Measurements from ENCODE around the gene RPS26.
"Not testable (repeated sequence)": the region's sequence is repeated elsewhere in the genome, so short reads cannot be mapped to it uniquely, and the experiment has no call there.

RPS26 gene

GRCh38 chr12:56040963-56041551, 661 bp upstream of the RPS26 start:
- TF ChIP-seq CTCF (IDR thresholded peaks at IDR 0.05; ENCODE audit: insufficient read depth, low read length, missing control alignments) = no peak
- DNase-seq (ENCODE audit: low read depth, low spot score) = no peak
- peak overlapping the region; percentile 50 for H3K4me3 ChIP-seq (ENCODE audit: low read depth, low read length)
- ChIA-PET CTCF (interaction anchor here (0.7 to 4.6 kb wide), 18 partner anchors 9 to 303 kb away, joined by 3 to 69 read pairs (median 4); partner anchors contain the start of genes GDF11, PA2G4 and SUOX), POLR2A (interaction anchor here (0.7 to 1.1 kb wide), 3 partner anchors 12 to 298 kb away, joined by 3 read pairs; no protein-coding TSS in a partner anchor)

GRCh38 chr12:56042430-56042813, 704 bp downstream of the RPS26 start:
- POLR2A ChIA-PET; DNase-seq (ENCODE audit: low read depth, low spot score); CTCF ChIA-PET: not testable (repeated sequence)
- H3K4me3 ChIP-seq (ENCODE audit: low read depth, low read length) = peak overlapping the region; percentile 95

- POLR2A ChIA-PET = no interaction called here
- TF ChIP-seq CTCF (IDR thresholded peaks at IDR 0.05; ENCODE audit: insufficient read depth, low read length, missing control alignments) = no peak
- DNase-seq (ENCODE audit: low read depth, low spot score) = no peak
- peak overlapping the region; percentile 95 for H3K4me3 ChIP-seq (ENCODE audit: low read depth, low read length)
- CTCF ChIA-PET = no interaction called here
Measured at GRCh38 chr12:56042843-56043242, 1.1 kb downstream of the RPS26 start.

- CTCF ChIA-PET = interaction anchor here (0.7 to 6.3 kb wide), 16 partner anchors 11 to 308 kb away, joined by 3 to 51 read pairs (median 5); partner anchors contain the start of genes PA2G4, RPL41, SMARCC2 and SUOX
- no peak for TF ChIP-seq CTCF (IDR thresholded peaks at IDR 0.05; ENCODE audit: insufficient read depth, low read length, missing control alignments)
- POLR2A ChIA-PET = interaction anchor here (0.6 to 2.5 kb wide), 5 partner anchors 58 to 253 kb away, joined by 3 to 11 read pairs (median 4); partner anchors contain the start of genes PA2G4, RPL41 and ZC3H10
- no peak for DNase-seq (ENCODE audit: low read depth, low spot score)
- no peak overlapping the region for H3K4me3 ChIP-seq (ENCODE audit: low read depth, low read length)
Measured at GRCh38 chr12:56046027-56046780, 4.5 kb downstream of the RPS26 start.

- no peak for TF ChIP-seq CTCF (IDR thresholded peaks at IDR 0.05; ENCODE audit: insufficient read depth, low read length, missing control alignments)
- no peak for DNase-seq (ENCODE audit: low read depth, low spot score)
- ChIA-PET POLR2A (interaction anchor here (0.5 kb wide), 1 partner anchor 121 kb away, joined by 3 read pairs; no protein-coding TSS in a partner anchor), CTCF (interaction anchor here (0.8 to 1.7 kb wide), 7 partner anchors 9 to 315 kb away, joined by 3 to 4 read pairs (median 3); no protein-coding TSS in a partner anchor)
- no peak overlapping the region for H3K4me3 ChIP-seq (ENCODE audit: low read depth, low read length)
Measured at GRCh38 chr12:56053407-56053893, 11.7 kb downstream of the RPS26 start.

GRCh38 chr12:56059964-56060363, 18.2 kb downstream of the RPS26 start:
- POLR2A ChIA-PET; DNase-seq (ENCODE audit: low read depth, low spot score); H3K4me3 ChIP-seq (ENCODE audit: low read depth, low read length): not testable (repeated sequence)
- CTCF ChIA-PET = interaction anchor here (0.9 to 3.7 kb wide), 4 partner anchors 21 to 67 kb away, joined by 3 to 14 read pairs (median 6); partner anchors contain the start of gene PA2G4

GRCh38 chr12:56061982-56062381, 20.3 kb downstream of the RPS26 start:
- no peak for TF ChIP-seq CTCF (IDR thresholded peaks at IDR 0.05; ENCODE audit: insufficient read depth, low read length, missing control alignments)
- CTCF ChIA-PET = interaction anchor here (0.9 to 3.7 kb wide), 7 partner anchors 8 to 324 kb away, joined by 3 to 14 read pairs (median 5); partner anchors contain the start of genes PA2G4 and SMARCC2
- DNase-seq (ENCODE audit: low read depth, low spot score) = no peak
- POLR2A ChIA-PET = no interaction called here
- H3K4me3 ChIP-seq (ENCODE audit: low read depth, low read length) = no peak overlapping the region
